ENCODE measurements around the gene SPATA12.

- TF ChIP-seq CTCF (IDR thresholded peaks at IDR 0.05) (no peak), POLR2A (IDR thresholded peaks at IDR 0.05) (no peak)
Measured at GRCh38 chr3:57091521-57092273, 31.2 kb downstream of the SPATA12 start.

Data from tibial nerve (tissue), 3 donors.